Ectodermal cell (in vitro differentiated cells): ENCODE measurements around the gene GMEB1.
"Not testable (repeated sequence)": the region's sequence is repeated elsewhere in the genome, so short reads cannot be mapped to it uniquely, and the experiment has no call there.

Experiments used
- H3K27ac ChIP-seq: 2 replicates; pipeline ENCODE4 v1.7.0; 2013; ENCODE audit warnings: mild to moderate bottlenecking, low read depth, low read length; ENCODE audit not compliant: insufficient read depth, poor library complexity, severe bottlenecking
- H3K27me3 ChIP-seq: 2 replicates; pipeline ENCODE4 v1.7.0; 2013; ENCODE audit warnings: mild to moderate bottlenecking, low read length; ENCODE audit not compliant: insufficient read depth, control insufficient read depth, poor library complexity, severe bottlenecking
- H3K36me3 ChIP-seq: one replicate; pipeline ENCODE4 v1.7.0; 2013; ENCODE audit warnings: low read length; ENCODE audit not compliant: control insufficient read depth, insufficient read depth
- H3K4me1 ChIP-seq: one replicate; pipeline ENCODE4 v1.7.0; 2013; ENCODE audit warnings: low read length; ENCODE audit not compliant: control insufficient read depth, insufficient read depth
- H3K4me3 ChIP-seq: 2 replicates; pipeline ENCODE4 v1.7.0; 2013; ENCODE audit warnings: low read depth, low read length, control low read depth; ENCODE audit not compliant: insufficient read depth
- H3K9me3 ChIP-seq: 2 replicates; pipeline ENCODE4 v1.7.0; 2013; ENCODE audit warnings: mild to moderate bottlenecking, low read length, moderate library complexity; ENCODE audit not compliant: control insufficient read depth
- WGBS, 2 experiments: methylation state at CpG; one replicate each; pipeline ENCODE4 v1.1.7; 2013; ENCODE audit warnings: missing lambda C conversion rate in 2 of 2; 5-methylcytosine and 5-hydroxymethylcytosine counted together

GMEB1 gene

DNA sequence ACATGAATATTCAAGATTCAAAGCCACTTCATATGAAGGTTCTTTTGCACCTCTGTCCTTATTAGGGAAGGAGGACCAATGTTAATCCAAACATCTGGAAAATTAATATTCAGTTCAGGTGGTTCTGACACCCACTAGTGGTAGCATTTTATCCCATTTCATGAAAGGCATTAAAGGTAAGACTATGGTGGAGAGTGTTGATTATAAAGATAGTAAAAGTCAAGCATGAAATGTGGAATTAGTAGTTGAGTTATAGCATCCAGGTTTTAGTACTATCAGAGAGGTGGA, 50.7 kb downstream of the GMEB1 start:
- H3K4me1 ChIP-seq, result no peaks in the 10 kb centered on the region
- no peak overlapping the region for H3K27ac ChIP-seq

DNA sequence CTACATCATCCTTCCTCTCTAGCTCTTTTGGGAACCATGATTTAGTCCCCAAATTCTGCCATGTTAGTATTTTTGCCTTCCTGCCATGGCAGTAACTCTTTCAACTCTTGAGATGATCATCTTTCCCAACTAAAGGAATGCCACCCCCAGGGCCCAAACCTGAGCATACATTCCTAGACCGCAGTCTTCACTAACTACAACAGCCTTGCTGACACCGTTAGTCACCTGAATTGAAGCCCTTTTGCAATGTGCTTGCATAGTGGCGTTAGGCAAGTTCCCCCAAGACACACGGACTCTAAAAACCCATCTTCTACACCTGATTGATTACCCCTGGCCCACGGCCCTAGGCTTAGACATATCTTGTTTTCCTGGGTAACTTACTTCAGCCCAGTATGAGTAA, 51.8 kb downstream of the GMEB1 start:
- WGBS, 2 experiments, result 89 to 92% methylated on average over 5 of the region's 5 CpGs
- no peaks in the 10 kb centered on the region for H3K4me1 ChIP-seq

More for the DNA sequence above, 50.7 kb downstream of the GMEB1 start:
- H3K4me3 ChIP-seq, result no peak overlapping the region
- no peaks in the 10 kb centered on the region for H3K27me3 ChIP-seq
- no peaks in the 10 kb centered on the region for H3K9me3 ChIP-seq
- peaks cover 2% of the 10 kb centered on the region for H3K36me3 ChIP-seq

DNA sequence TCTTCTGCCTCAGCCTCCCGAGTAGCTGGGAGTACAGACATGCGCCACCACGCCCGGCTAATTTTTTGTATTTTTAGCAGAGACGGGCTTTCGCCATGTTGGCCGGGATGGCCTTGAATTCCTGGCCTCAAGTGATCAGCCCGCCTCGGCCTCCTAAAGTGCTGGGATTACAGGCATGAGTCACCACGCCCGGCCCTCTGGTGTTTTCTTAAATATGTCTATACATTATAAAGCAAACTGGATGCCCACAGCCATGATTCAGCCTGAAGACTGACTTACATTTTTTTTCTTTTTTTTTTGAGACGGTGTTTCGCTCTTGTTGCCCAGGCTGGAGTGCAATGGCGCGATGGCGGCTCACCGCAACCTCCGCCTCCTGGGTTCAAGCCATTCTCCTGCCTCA, 53.3 kb downstream of the GMEB1 start:
- not testable (repeated sequence) for H3K4me1 ChIP-seq, H3K9me3 ChIP-seq, H3K36me3 ChIP-seq, H3K27ac ChIP-seq, H3K4me3 ChIP-seq, H3K27me3 ChIP-seq
- WGBS, 2 experiments, result 93 to 94% methylated on average over 18 of the region's 18 CpGs

More for the DNA sequence above, 51.8 kb downstream of the GMEB1 start:
- Histone ChIP-seq H3K4me3 (no peak overlapping the region), H3K27ac (no peak overlapping the region), H3K27me3 (no peaks in the 10 kb centered on the region), H3K36me3 (no peaks in the 10 kb centered on the region), H3K9me3 (no peaks in the 10 kb centered on the region)

DNA sequence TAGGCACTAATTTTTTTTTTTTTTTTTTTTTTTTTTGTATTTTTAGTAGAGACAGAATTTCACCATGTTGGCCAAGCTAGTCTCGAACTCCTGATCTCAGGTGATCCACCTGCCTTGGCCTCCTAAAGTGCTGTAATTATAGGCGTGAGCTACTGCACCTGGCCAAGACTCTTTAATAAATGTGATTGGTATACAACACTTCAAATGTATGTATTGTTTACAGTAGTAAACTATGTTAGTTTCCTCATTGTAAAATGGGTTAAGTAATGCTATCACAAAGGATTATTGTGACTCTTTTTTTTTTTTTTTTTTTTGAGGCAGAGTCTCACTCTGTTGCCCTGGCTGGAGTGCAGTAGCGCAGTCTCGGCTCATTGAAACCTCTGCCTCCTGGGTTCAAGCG, 56.8 kb downstream of the GMEB1 start:
- H3K36me3 ChIP-seq, result not testable (repeated sequence)
- WGBS, 2 experiments, result 95 to 98% methylated on average over 5 of the region's 5 CpGs

DNA sequence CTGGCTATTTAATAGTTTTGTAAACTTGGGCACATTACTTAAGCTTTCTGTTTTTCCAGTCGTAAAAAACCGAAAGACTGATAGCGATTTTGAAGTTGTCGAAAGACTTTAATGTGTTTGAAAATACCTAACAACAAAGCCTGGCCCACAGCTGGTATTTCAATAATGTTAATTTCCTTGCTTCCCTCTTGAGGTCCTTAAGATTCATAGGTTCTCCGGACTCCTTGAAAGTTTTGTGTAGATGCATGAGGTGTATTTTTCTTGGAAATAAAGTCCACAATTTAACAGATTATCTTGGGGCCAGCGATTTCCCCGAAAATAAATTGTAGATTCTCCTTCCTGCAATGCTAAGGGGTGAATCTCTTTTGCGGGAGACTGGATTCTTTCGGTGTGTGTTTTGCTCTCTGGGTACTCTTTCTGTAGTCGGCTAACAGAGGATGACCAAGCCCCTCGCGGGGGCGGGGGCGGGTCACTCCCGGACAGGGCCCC, 67.4 kb downstream of the GMEB1 start:
- Histone ChIP-seq H3K4me3 (peak overlapping the region; percentile 95), H3K36me3 (peaks cover 23% of the 10 kb centered on the region), H3K9me3 (no peaks in the 10 kb centered on the region), H3K27me3 (no peaks in the 10 kb centered on the region), H3K4me1 (peaks cover 16% of the 10 kb centered on the region), H3K27ac (peak overlapping the region; percentile 93)
- WGBS, 2 experiments, result 6 to 10% methylated on average over 15 of the region's 15 CpGs

More for the DNA sequence above, 56.8 kb downstream of the GMEB1 start:
- not testable (repeated sequence) for H3K4me3 ChIP-seq, H3K4me1 ChIP-seq, H3K9me3 ChIP-seq, H3K27me3 ChIP-seq, H3K27ac ChIP-seq

DNA sequence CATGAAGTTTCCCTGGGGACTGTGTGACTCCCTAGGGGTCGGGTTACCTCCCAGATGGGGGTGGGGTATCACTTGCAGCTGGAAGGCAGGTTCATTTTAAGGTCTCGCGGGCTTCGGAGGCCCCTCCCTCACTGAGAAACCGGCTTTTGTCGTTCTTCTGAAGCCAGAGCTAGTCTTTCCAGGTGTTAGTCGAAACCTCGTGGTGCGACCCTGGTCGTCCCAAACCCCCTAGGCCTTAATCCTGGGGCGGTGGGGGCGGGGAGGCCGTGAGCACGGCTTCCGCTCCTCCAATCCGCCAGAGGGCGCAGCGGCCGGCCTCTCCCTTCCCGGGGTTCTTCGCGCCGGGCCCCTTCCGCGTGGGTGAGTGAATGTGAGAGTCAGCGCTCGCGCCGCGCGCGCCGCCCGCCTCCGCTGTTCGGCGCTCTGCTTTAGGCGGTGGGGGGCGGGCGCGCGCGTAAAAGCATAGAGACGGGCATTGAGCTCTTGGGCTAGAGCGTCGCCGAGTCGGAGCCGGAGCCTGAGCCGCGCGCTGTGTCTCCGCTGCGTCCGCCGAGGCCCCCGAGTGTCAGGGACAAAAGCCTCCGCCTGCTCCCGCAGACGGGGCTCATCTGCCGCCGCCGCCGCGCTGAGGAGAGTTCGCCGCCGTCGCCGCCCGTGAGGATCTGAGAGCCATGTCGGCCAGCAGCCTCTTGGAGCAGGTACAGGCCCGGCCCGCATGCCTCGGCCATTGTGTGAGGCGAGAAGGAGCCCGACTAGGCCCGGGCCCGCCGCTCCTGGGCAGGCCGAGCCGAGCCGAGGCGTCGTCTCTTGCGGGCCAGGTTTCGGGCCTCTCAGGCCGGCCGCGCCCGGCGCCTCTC, 68.1 kb downstream of the GMEB1 start, which contains the start of gene YTHDF2:
TSS of gene YTHDF2 (plus strand) at position 491 of the 857 bp plus-strand sequence. CDS start at position 672, 181 bp downstream.
- WGBS, 2 experiments, result 0% methylated on average over 92 of the region's 92 CpGs

DNA sequence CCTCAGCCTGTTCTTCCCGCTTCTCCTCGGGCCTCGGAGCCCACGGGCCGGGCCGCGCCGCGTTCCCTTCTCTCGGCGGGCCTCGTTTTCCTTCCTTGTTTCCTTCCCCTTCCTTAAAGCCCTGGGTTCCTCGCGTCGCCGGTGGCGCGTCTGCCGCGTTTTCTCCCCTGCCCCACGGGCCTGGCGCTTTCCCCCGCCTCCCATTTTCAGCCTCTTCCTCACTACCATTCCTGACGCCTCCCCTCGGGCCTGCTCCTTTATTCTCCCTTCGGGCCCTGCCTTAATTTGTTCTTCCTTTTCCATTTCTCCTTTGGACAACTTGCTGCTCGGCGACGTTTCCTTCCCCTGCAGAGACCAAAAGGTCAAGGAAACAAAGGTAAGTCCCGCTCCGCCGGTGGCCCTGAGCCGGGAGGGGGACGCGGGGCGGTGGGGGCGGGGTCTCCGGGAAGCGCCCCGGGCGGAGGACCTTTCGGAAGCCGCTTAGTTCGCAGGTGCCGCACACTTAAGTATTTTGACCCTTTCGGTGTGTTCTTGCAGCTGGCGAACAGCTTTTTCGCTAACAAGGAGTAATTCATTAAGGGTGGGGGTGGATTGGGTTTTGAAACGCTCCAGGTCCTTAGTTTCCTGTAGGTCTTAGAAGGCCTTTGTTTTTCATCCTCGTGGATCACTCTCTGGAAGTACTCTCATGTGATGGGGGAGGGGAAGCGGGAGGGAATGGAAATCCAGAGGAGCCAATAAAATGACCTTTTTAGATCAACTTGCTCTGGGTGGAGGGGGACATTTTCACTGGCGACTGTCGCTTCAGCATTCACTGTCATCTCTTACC, 68.9 kb downstream of the GMEB1 start:
- WGBS, 2 experiments, result 0% methylated on average over 53 of the region's 53 CpGs
- H3K36me3 ChIP-seq, result peaks cover 29% of the 10 kb centered on the region
- peak overlapping the region; percentile 95 for H3K4me3 ChIP-seq
- H3K27me3 ChIP-seq, result no peaks in the 10 kb centered on the region
- no peaks in the 10 kb centered on the region for H3K9me3 ChIP-seq
- peak overlapping the region; percentile 93 for H3K27ac ChIP-seq
- H3K4me1 ChIP-seq, result peaks cover 18% of the 10 kb centered on the region

More for the DNA sequence above, 68.1 kb downstream of the GMEB1 start, which contains the start of gene YTHDF2:
- Histone ChIP-seq H3K36me3 (peaks cover 23% of the 10 kb centered on the region), H3K9me3 (no peaks in the 10 kb centered on the region), H3K27ac (peak within 1 kb of the TSS; percentile 93), H3K4me3 (peak within 1 kb of the TSS; percentile 95), H3K27me3 (no peaks in the 10 kb centered on the region), H3K4me1 (peaks cover 16% of the 10 kb centered on the region)

DNA sequence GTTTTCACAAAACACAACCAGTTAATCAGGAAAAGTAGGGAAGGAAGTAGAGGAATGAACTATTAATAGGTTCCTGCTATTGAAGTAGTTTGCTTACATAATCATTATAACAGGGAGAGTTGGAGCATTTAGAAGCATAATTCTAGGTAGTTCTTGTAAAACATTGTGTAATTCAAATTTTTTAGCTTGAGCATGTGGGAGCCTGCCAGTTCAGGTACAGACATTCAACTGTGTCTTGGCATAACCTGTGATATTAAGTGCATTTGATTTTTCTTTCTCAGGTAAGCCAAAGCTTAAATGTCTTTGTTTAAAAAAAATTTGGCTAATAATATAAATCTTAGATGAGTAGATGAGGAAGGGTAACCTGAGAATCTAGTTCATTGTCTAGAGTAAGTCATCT, 71.5 kb downstream of the GMEB1 start:
- Histone ChIP-seq H3K27me3 (no peaks in the 10 kb centered on the region), H3K9me3 (no peaks in the 10 kb centered on the region), H3K27ac (no peak overlapping the region), H3K4me3 (no peak overlapping the region), H3K4me1 (peaks cover 22% of the 10 kb centered on the region), H3K36me3 (peaks cover 44% of the 10 kb centered on the region)

DNA sequence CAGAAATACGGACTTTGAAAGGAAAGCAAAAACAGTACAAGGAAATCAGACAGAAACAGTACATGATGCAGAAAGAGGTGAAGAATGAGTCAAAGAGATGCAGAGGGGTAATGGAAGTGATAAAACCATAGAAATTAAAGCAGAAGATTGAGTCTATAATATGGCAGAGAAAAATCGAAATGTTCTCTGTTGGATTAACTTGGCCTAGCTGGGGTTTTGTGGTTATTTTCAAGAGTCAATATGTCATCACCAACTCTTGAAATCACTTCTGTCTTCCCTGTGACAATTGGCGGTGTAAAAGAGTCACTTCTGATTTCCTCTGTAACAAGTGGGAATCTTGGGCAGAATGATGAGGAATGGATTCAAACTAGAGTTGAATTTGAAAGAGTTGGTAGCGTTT, 75.6 kb downstream of the GMEB1 start:
- peaks cover 10% of the 10 kb centered on the region for H3K4me1 ChIP-seq
- no peak overlapping the region for H3K27ac ChIP-seq
- H3K36me3 ChIP-seq, result peaks cover 53% of the 10 kb centered on the region
- WGBS, 2 experiments, result 92 to 94% methylated on average over 4 of the region's 4 CpGs
- no peaks in the 10 kb centered on the region for H3K9me3 ChIP-seq
- H3K27me3 ChIP-seq, result no peaks in the 10 kb centered on the region
- no peak overlapping the region for H3K4me3 ChIP-seq

DNA sequence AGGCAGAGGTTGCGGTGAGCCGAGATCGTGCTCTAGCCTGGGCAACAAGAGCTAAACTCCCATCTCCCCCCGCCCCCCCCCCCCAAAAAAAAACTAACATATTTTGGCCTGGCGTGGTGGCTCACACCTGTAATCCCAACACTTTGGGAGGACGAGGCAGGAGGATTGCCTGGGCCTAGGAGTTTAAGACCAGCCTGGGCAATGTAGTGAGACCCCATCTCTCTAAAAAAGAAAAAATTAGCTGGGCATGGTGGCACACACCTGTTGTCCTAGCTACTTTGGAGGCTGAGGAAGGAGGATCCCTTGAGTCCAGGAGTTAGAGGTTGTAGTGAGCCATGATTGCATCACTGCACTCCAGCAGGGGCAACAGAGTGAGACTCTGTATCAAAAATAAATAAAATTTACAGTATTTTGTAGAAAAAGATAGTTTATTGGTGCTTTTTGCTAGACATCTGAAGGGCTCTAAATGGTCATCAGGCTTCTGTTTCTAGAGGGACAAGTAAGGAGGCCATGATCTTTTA, 77.1 kb downstream of the GMEB1 start:
- no peak overlapping the region for H3K4me3 ChIP-seq
- H3K4me1 ChIP-seq, result peaks cover 6% of the 10 kb centered on the region
- no peak overlapping the region for H3K27ac ChIP-seq
- H3K9me3 ChIP-seq, result no peaks in the 10 kb centered on the region
- peaks cover 40% of the 10 kb centered on the region for H3K36me3 ChIP-seq
- H3K27me3 ChIP-seq, result no peaks in the 10 kb centered on the region
- 97 to 98% methylated on average over 5 of the region's 6 CpGs for WGBS, 2 experiments
